ENCODE data around the gene KLK8.

KLK8 gene

DNA sequence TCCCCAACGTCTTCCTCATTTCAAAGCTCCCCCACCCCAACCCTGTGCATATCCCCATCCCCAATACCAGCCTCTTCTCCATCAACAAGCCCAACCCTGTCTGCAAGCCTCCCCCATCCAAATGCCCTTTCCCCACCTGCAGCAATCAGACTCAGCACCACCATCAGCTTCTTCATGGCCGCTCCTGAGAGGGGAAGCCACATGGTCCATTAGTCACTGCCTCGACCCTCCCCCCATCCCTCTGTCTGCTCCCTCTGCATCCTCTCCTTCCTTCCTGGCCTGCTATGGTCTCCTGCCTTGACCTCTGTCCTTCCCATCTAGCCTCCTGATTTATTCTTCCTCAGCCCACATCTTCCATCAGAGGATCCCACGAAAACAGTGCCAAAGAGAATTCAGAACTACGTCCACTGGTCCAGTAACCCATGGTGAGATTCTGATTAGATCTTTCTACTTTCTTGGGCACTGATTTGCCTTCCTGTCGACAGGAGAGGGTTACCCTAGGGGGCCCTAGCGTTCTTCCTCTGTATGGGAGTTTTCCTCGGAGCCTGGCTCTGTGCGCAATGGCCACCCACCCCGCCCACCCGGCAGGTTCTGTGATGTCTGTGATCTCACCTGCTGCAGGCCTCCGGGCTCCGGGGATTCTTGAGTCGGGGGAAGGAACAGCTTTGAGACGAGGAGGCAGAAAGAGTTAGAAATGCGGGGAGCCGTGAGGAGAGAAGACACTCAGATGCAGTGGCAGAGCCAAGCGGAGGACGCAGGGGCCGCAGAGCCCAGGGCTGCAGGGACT, 33.3 kb downstream of the KLK8 start:
- Histone ChIP-seq H3K27me3 (ENCODE audit: control insufficient read depth, insufficient read depth, low read length) (no peaks in the 10 kb centered on the region), H3K4me3 (ENCODE audit: low read length) (no peak overlapping the region), H3K9me3 (replicated peaks; ENCODE audit: low read length) (peaks cover 7% of the 10 kb centered on the region), H3K4me1 (ENCODE audit: control insufficient read depth, insufficient read depth, low read length) (no peaks in the 10 kb centered on the region), H3K4me2 (ENCODE audit: low read length) (no peak overlapping the region), H3K36me3 (ENCODE audit: insufficient read depth, low read length) (no peaks in the 10 kb centered on the region), H3K9ac (ENCODE audit: low read depth, low read length) (no peak overlapping the region)

DNA sequence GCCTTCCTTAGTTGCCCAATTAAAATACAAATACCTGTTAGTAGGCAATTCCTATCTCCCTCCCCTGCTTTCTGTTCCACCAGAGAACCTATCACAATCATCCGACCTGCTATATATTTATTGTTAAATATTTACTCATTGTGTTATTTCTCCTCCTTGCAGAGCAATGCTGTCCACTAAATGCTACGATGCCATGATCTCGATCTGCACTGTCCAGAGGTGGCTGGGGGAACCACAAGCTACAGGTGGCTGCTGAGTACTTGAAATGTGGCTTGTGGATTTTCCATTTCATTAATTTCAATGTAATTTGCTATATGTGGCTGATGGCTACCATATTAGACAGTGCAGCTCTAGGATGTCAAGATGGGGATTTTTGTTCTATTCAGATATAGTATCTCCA, 37.1 kb downstream of the KLK8 start:
- H3K4me1 ChIP-seq (ENCODE audit: control insufficient read depth, insufficient read depth, low read length) = no peaks in the 10 kb centered on the region
- peaks cover 7% of the 10 kb centered on the region for H3K9me3 ChIP-seq (replicated peaks; ENCODE audit: low read length)

DNA sequence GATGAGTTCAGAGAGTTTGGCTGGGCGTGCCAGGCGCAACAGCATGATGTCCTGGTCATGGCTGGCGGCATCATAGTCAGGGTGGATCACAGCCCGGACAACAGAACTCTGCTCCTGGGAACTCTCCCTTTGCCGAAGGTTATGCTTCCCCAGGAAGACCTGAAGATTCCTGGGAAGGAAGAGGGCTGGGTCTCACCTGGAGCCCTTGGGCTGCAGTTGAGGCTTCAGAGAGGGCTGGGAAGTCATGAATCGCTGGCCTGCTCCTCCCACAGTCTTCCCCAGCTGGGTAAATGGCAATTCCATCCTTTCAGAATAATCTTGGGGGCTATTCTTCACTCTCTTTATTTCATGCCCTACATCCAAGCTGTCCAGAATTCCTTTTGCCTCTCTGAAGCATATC, 38.0 kb downstream of the KLK8 start:
- H3K36me3 ChIP-seq (ENCODE audit: insufficient read depth, low read length) = no peaks in the 10 kb centered on the region
- H3K4me1 ChIP-seq (ENCODE audit: control insufficient read depth, insufficient read depth, low read length) = no peaks in the 10 kb centered on the region
- H3K27me3 ChIP-seq (ENCODE audit: control insufficient read depth, insufficient read depth, low read length) = no peaks in the 10 kb centered on the region
- no peak overlapping the region for H3K9ac ChIP-seq (ENCODE audit: low read depth, low read length)
- no peak overlapping the region for H3K4me2 ChIP-seq (ENCODE audit: low read length)
- H3K9me3 ChIP-seq (replicated peaks; ENCODE audit: low read length) = peaks cover 7% of the 10 kb centered on the region
- no peak overlapping the region for H3K4me3 ChIP-seq (ENCODE audit: low read length)

More for the DNA sequence above, 37.1 kb downstream of the KLK8 start:
- H3K36me3 ChIP-seq (ENCODE audit: insufficient read depth, low read length) = no peaks in the 10 kb centered on the region
- no peak overlapping the region for H3K9ac ChIP-seq (ENCODE audit: low read depth, low read length)
- H3K4me3 ChIP-seq (ENCODE audit: low read length) = no peak overlapping the region
- no peaks in the 10 kb centered on the region for H3K27me3 ChIP-seq (ENCODE audit: control insufficient read depth, insufficient read depth, low read length)
- no peak overlapping the region for H3K4me2 ChIP-seq (ENCODE audit: low read length)

DNA sequence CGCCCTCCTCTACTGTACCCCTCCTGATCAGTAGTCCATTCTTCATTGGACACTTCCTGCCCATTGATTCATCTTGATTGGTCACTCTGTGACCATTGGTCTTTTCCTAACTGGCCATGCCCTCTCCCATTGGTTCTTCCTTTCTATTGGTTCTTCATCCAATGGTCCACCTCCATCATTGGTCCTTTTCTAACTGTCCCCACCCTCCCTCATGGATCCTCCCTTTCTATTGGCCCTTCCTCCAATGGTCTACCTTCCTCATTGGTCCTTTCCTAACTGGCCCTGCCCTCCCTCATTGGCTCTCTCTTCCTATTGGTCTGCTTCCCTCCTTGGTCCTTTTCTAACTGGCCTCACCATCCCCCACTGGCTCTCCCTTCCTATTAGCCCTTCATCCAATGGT, 39.2 kb downstream of the KLK8 start:
- Histone ChIP-seq H3K4me2 (ENCODE audit: low read length) (no peak overlapping the region), H3K9ac (ENCODE audit: low read depth, low read length) (no peak overlapping the region), H3K27me3 (ENCODE audit: control insufficient read depth, insufficient read depth, low read length) (no peaks in the 10 kb centered on the region), H3K36me3 (ENCODE audit: insufficient read depth, low read length) (no peaks in the 10 kb centered on the region), H3K4me3 (ENCODE audit: low read length) (no peak overlapping the region), H3K4me1 (ENCODE audit: control insufficient read depth, insufficient read depth, low read length) (no peaks in the 10 kb centered on the region), H3K9me3 (replicated peaks; ENCODE audit: low read length) (peaks cover 7% of the 10 kb centered on the region)

- Histone ChIP-seq H3K9ac (ENCODE audit: low read depth, low read length) (no peak overlapping the region), H3K4me1 (ENCODE audit: control insufficient read depth, insufficient read depth, low read length) (no peaks in the 10 kb centered on the region), H3K27me3 (ENCODE audit: control insufficient read depth, insufficient read depth, low read length) (no peaks in the 10 kb centered on the region), H3K9me3 (replicated peaks; ENCODE audit: low read length) (no peaks in the 10 kb centered on the region), H3K4me3 (ENCODE audit: low read length) (no peak overlapping the region), H3K36me3 (ENCODE audit: insufficient read depth, low read length) (no peaks in the 10 kb centered on the region), H3K4me2 (ENCODE audit: low read length) (no peak overlapping the region)
Measured at GRCh38 chr19:50959731-50960500, 41.5 kb downstream of the KLK8 start.

DNA sequence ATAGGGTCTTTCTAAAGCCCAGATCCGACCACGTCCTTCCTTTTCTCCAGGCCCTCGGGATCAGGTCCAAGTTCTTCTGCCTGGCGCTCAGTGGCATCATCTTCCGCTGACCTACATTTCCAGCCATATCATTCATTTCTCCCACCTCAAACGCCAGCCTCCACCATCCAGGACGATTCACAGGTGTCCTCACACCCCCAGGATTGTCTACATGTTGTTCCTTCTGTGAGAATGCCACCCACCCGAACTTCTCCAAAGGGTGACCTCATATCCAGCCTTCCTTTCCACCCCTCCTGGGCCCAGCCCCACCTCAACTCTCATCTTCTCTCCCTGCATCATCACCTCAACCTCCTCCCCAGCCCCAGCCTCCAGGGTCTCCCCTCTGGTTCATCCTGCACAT, 43.8 kb downstream of the KLK8 start:
- Histone ChIP-seq H3K4me1 (ENCODE audit: control insufficient read depth, insufficient read depth, low read length) (no peaks in the 10 kb centered on the region), H3K9ac (ENCODE audit: low read depth, low read length) (no peak overlapping the region), H3K4me2 (ENCODE audit: low read length) (no peak overlapping the region), H3K4me3 (ENCODE audit: low read length) (no peak overlapping the region), H3K27me3 (ENCODE audit: control insufficient read depth, insufficient read depth, low read length) (no peaks in the 10 kb centered on the region), H3K36me3 (ENCODE audit: insufficient read depth, low read length) (no peaks in the 10 kb centered on the region), H3K9me3 (replicated peaks; ENCODE audit: low read length) (no peaks in the 10 kb centered on the region)

GRCh38 chr19:50952910-50953309, 48.5 kb downstream of the KLK8 start, which contains the start of gene KLK5:
KLK5 (minus strand) TSS chr19:50953038; CDS start chr19:50952657, 381 bp downstream.
- H3K4me1 ChIP-seq (ENCODE audit: control insufficient read depth, insufficient read depth, low read length) = no peaks in the 10 kb centered on the region
- no peak within 1 kb of the TSS for H3K4me2 ChIP-seq (ENCODE audit: low read length)
- no peaks in the 10 kb centered on the region for H3K27me3 ChIP-seq (ENCODE audit: control insufficient read depth, insufficient read depth, low read length)
- H3K36me3 ChIP-seq (ENCODE audit: insufficient read depth, low read length) = no peaks in the 10 kb centered on the region
- H3K4me3 ChIP-seq (ENCODE audit: low read length) = no peak within 1 kb of the TSS
- no peak within 1 kb of the TSS for H3K9ac ChIP-seq (ENCODE audit: low read depth, low read length)
- H3K9me3 ChIP-seq (replicated peaks; ENCODE audit: low read length) = peaks cover 5% of the 10 kb centered on the region

DNA sequence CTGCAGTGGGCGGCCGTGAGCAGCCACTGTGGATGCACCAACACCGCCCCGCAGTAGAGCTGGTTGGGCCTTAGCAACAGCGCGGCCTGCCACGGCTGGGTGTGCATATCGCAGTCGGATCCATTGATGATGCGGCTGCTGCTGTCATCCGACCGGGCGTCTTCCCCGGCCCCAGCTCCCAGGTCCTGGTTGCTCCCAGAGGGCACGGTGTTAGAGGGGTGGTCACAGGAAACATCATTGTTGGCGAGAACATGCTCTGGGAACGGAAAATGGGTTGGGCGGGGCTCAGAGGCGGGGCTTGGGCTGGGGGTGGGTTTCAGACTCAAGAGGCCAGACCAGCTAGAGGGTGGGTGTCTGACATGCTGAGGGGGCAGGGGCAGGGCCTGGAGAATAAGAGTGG, 51.5 kb downstream of the KLK8 start:
- H3K4me3 ChIP-seq (ENCODE audit: low read length) = no peak overlapping the region
- H3K27me3 ChIP-seq (ENCODE audit: control insufficient read depth, insufficient read depth, low read length) = no peaks in the 10 kb centered on the region
- no peaks in the 10 kb centered on the region for H3K4me1 ChIP-seq (ENCODE audit: control insufficient read depth, insufficient read depth, low read length)
- H3K9me3 ChIP-seq (replicated peaks; ENCODE audit: low read length) = peaks cover 5% of the 10 kb centered on the region
- H3K36me3 ChIP-seq (ENCODE audit: insufficient read depth, low read length) = no peaks in the 10 kb centered on the region
- no peak overlapping the region for H3K9ac ChIP-seq (ENCODE audit: low read depth, low read length)
- H3K4me2 ChIP-seq (ENCODE audit: low read length) = no peak overlapping the region

DNA sequence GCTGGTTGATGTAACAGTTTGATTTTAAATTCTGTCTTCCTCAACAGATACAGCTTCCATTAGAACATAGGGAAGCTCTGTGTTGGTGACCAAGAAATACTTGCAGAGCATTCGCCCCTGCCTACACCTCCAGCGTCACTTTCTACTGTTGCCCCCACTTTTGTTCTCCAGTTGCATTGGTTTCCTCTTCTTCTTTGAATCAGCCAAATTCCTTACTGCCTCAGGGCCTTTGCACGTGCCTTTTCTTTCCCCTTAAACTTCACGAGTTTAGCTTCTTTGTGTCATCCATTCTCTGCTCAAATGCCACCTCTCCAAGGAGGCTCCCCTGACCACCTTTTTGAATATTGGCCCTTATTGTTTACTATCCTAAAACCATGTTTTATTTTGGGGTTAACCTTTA, 54.3 kb downstream of the KLK8 start:
- H3K4me1 ChIP-seq (ENCODE audit: control insufficient read depth, insufficient read depth, low read length) = no peaks in the 10 kb centered on the region
- H3K4me3 ChIP-seq (ENCODE audit: low read length) = no peak overlapping the region
- no peaks in the 10 kb centered on the region for H3K27me3 ChIP-seq (ENCODE audit: control insufficient read depth, insufficient read depth, low read length)
- H3K9me3 ChIP-seq (replicated peaks; ENCODE audit: low read length) = peaks cover 9% of the 10 kb centered on the region
- H3K9ac ChIP-seq (ENCODE audit: low read depth, low read length) = no peak overlapping the region
- no peaks in the 10 kb centered on the region for H3K36me3 ChIP-seq (ENCODE audit: insufficient read depth, low read length)
- no peak overlapping the region for H3K4me2 ChIP-seq (ENCODE audit: low read length)

Data from skeletal muscle satellite cell (primary cell).